IMR-90 (cell line): ENCODE measurements around the gene PLA2G4B.

Source experiments
- BHLHE40 ChIP-seq: fragments of 150-350 bp; IDR thresholded peaks from 2 replicates; pipeline ENCODE4 v1.6.1; 2016; ENCODE audit warnings: mild to moderate bottlenecking, low read depth, low read length
- CEBPB ChIP-seq: IDR thresholded peaks from 2 replicates; pipeline ENCODE4 v1.6.1; 2012; ENCODE audit warnings: low read depth, low read length, improper control_type of control experiment
- CTCF ChIP-seq: conservative IDR thresholded peaks from 2 replicates; pipeline ENCODE4 v1.5.1; 2012; ENCODE audit warnings: mild to moderate bottlenecking, low read depth, low read length, improper control_type of control experiment
- FOS ChIP-seq: fragments of 150-350 bp; IDR thresholded peaks from 2 replicates; pipeline ENCODE4 v1.6.1; 2016; ENCODE audit warnings: low read depth, low read length
- MAFK ChIP-seq: IDR thresholded peaks from 2 replicates; pipeline ENCODE4 v1.6.1; 2012; ENCODE audit warnings: low read depth, low read length, improper control_type of control experiment
- MAZ ChIP-seq: IDR thresholded peaks from 2 replicates; pipeline ENCODE4 v1.6.1; 2012; ENCODE audit warnings: low read depth, mild to moderate bottlenecking, low read length, improper control_type of control experiment, moderate library complexity, borderline replicate concordance
- MXI1 ChIP-seq: IDR thresholded peaks from 2 replicates; pipeline ENCODE4 v1.6.1; 2012; ENCODE audit warnings: low read depth, mild to moderate bottlenecking, low read length, moderate library complexity, borderline replicate concordance
- POLR2A ChIP-seq: IDR thresholded peaks from 2 replicates; pipeline ENCODE4 v1.6.1; 2012; ENCODE audit warnings: mild to moderate bottlenecking, low read depth, low read length
- RCOR1 ChIP-seq: IDR thresholded peaks from 2 replicates; pipeline ENCODE4 v1.6.1; 2012; ENCODE audit warnings: mild to moderate bottlenecking, low read length, improper control_type of control experiment; ENCODE audit not compliant: insufficient replicate concordance
- RFX5 ChIP-seq: IDR thresholded peaks from 2 replicates; pipeline ENCODE4 v1.8.0; 2012; ENCODE audit warnings: low read depth, mild to moderate bottlenecking, low read length, moderate library complexity
- USF2 ChIP-seq: fragments of 150-350 bp; IDR thresholded peaks from 2 replicates; pipeline ENCODE4 v1.6.1; 2017; ENCODE audit warnings: mild to moderate bottlenecking, antibody characterized with exemption, low read length, low read depth

- TF ChIP-seq CTCF (no peak), MAZ (no peak), CEBPB (no peak), USF2 (no peak), POLR2A (no peak), MXI1 (no peak), FOS (no peak), RCOR1 (no peak), MAFK (no peak), BHLHE40 (no peak), RFX5 (no peak)
These were observed 32.9 kb upstream of the PLA2G4B start for GRCh38 chr15:41805711-41806110.
